ENCODE results near the gene RHOG. TPM values are rescaled to one million over a fixed set of nuclear protein-coding genes. Genes with fewer than 3 reads are reported as not detected.
A peak's percentile ranks its signal among the peaks of the same experiment; 100 is the strongest.

RHOG gene
- total and polyA plus RNA-seq, 9 of the 15 experiments (the other 6 are each of a cell fraction or from before 2014, with no cell fraction given), result 22.6 to 162 (median 80.3) TPM

DNA sequence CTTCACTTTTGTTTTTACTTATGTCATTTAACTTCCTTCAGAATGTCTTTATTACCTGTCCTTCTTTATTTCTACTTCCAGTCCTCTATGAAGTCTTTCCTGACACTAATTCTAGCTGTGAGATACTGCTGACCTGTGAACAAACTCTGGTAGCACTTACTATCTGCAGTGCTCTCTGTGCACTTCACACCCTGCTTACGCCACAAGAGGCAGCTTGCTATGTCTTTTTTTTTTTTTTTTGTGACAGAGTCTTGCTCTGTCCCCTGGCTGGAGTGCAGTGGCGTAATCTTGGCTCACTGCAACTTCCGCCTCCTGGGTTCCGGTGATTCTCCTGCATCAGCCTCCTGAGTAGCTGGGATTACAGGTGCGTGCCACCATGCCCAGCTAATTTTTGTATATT lies 25.4 kb upstream of the RHOG start (continued):
- no peak; the same call in 1 of the 2 replicates for TF ChIP-seq TCF3 (CRISPR knock-in tag; IDR thresholded peaks at IDR 0.05)
- 0 out of 4 replicates have a peak, but pooled peaks of 1 of the 2 experiments have one; percentile 33 for TF ChIP-seq ETV6 (IDR thresholded peaks at IDR 0.05; ENCODE audit: borderline replicate concordance in 1 of 2, low read depth in 2 of 2, low read length in 1 of 2)
- TF ChIP-seq ETV6 (CRISPR knock-in tag; IDR thresholded peaks at IDR 0.05; ENCODE audit: borderline replicate concordance), result no peak
- no peak for TF ChIP-seq NCOA4 (IDR thresholded peaks at IDR 0.05; ENCODE audit: partially characterized antibody)
- TF ChIP-seq POLR2B (IDR thresholded peaks at IDR 0.05; ENCODE audit: low read depth, partially characterized antibody), result peak; percentile 44
- TF ChIP-seq ZNF695 (CRISPR knock-in tag; IDR thresholded peaks at IDR 0.05), result no peak
- TF ChIP-seq THRAP3 (IDR thresholded peaks at IDR 0.05; ENCODE audit: borderline replicate concordance), result no peak
- TF ChIP-seq ZNF586 (CRISPR knock-in tag; conservative IDR thresholded peaks at IDR 0.05), result no peak
- TF ChIP-seq, protein P1, sequence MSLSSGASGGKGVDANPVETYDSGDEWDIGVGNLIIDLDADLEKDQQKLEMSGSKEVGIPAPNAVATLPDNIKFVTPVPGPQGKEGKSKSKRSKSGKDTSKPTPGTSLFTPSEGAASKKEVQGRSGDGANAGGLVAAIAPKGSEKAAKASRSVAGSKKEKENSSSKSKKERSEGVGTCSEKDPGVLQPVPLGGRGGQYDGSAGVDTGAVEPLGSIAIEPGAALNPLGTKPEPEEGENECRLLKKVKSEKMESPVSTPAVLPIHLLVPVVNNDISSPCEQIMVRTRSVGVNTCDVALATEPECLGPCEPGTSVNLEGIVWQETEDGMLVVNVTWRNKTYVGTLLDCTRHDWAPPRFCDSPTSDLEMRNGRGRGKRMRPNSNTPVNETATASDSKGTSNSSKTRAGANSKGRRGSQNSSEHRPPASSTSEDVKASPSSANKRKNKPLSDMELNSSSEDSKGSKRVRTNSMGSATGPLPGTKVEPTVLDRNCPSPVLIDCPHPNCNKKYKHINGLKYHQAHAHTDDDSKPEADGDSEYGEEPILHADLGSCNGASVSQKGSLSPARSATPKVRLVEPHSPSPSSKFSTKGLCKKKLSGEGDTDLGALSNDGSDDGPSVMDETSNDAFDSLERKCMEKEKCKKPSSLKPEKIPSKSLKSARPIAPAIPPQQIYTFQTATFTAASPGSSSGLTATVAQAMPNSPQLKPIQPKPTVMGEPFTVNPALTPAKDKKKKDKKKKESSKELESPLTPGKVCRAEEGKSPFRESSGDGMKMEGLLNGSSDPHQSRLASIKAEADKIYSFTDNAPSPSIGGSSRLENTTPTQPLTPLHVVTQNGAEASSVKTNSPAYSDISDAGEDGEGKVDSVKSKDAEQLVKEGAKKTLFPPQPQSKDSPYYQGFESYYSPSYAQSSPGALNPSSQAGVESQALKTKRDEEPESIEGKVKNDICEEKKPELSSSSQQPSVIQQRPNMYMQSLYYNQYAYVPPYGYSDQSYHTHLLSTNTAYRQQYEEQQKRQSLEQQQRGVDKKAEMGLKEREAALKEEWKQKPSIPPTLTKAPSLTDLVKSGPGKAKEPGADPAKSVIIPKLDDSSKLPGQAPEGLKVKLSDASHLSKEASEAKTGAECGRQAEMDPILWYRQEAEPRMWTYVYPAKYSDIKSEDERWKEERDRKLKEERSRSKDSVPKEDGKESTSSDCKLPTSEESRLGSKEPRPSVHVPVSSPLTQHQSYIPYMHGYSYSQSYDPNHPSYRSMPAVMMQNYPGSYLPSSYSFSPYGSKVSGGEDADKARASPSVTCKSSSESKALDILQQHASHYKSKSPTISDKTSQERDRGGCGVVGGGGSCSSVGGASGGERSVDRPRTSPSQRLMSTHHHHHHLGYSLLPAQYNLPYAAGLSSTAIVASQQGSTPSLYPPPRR (CRISPR knock-in tag; IDR thresholded peaks at IDR 0.05; ENCODE audit: borderline replicate concordance), result no peak
- no peak for TF ChIP-seq KDM1A (IDR thresholded peaks at IDR 0.05)
- TF ChIP-seq, protein P2, sequence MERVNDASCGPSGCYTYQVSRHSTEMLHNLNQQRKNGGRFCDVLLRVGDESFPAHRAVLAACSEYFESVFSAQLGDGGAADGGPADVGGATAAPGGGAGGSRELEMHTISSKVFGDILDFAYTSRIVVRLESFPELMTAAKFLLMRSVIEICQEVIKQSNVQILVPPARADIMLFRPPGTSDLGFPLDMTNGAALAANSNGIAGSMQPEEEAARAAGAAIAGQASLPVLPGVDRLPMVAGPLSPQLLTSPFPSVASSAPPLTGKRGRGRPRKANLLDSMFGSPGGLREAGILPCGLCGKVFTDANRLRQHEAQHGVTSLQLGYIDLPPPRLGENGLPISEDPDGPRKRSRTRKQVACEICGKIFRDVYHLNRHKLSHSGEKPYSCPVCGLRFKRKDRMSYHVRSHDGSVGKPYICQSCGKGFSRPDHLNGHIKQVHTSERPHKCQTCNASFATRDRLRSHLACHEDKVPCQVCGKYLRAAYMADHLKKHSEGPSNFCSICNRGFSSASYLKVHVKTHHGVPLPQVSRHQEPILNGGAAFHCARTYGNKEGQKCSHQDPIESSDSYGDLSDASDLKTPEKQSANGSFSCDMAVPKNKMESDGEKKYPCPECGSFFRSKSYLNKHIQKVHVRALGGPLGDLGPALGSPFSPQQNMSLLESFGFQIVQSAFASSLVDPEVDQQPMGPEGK (CRISPR knock-in tag; IDR thresholded peaks at IDR 0.05; ENCODE audit: borderline replicate concordance), result no peak
- TF ChIP-seq, protein P3, sequence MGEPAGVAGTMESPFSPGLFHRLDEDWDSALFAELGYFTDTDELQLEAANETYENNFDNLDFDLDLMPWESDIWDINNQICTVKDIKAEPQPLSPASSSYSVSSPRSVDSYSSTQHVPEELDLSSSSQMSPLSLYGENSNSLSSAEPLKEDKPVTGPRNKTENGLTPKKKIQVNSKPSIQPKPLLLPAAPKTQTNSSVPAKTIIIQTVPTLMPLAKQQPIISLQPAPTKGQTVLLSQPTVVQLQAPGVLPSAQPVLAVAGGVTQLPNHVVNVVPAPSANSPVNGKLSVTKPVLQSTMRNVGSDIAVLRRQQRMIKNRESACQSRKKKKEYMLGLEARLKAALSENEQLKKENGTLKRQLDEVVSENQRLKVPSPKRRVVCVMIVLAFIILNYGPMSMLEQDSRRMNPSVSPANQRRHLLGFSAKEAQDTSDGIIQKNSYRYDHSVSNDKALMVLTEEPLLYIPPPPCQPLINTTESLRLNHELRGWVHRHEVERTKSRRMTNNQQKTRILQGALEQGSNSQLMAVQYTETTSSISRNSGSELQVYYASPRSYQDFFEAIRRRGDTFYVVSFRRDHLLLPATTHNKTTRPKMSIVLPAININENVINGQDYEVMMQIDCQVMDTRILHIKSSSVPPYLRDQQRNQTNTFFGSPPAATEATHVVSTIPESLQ (CRISPR knock-in tag; IDR thresholded peaks at IDR 0.05), result no peak
- TF ChIP-seq SNIP1 (IDR thresholded peaks at IDR 0.05; ENCODE audit: low read depth), result no peak
- TF ChIP-seq NRF1 (conservative IDR thresholded peaks at IDR 0.05 in 1 of 2, IDR thresholded peaks at IDR 0.05 in 1 of 2), result 0 out of 4 replicates have a peak, but pooled peaks of 1 of the 2 experiments have one; percentile 18
- peak; percentile 35; the same call in 1 of the 2 replicates for TF ChIP-seq TOE1 (IDR thresholded peaks at IDR 0.05; ENCODE audit: borderline replicate concordance)
- no peak for TF ChIP-seq TOE1 (CRISPR knock-in tag; IDR thresholded peaks at IDR 0.05; ENCODE audit: borderline replicate concordance, low read depth)
- peak; percentile 22 for TF ChIP-seq BRD9 (IDR thresholded peaks at IDR 0.05; ENCODE audit: low read depth, partially characterized antibody)
- TF ChIP-seq, protein P4, sequence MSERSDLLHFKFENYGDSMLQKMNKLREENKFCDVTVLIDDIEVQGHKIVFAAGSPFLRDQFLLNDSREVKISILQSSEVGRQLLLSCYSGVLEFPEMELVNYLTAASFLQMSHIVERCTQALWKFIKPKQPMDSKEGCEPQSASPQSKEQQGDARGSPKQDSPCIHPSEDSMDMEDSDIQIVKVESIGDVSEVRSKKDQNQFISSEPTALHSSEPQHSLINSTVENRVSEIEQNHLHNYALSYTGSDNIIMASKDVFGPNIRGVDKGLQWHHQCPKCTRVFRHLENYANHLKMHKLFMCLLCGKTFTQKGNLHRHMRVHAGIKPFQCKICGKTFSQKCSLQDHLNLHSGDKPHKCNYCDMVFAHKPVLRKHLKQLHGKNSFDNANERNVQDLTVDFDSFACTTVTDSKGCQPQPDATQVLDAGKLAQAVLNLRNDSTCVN (CRISPR knock-in tag; IDR thresholded peaks at IDR 0.05), result no peak

Data from K562 (cell line).